Activated T-helper 2 cell treated with anti-CD3 and anti-CD28 coated beads, Interferon-gamma antibody, Interleukin-2, Interleukin-4, amounts not matched to agents 10 μg/mL and 5 μg/mL and 100 μg/mL, durations not matched to agents 14 hours and 24 hours and 36 hours (primary cell): ENCODE data around the gene HSD17B12. TPM values are rescaled to one million over a fixed set of nuclear protein-coding genes. Genes with fewer than 3 reads are reported as not detected.

Source experiments
- DNase-seq: peaks from one replicate; pipeline ENCODE4 v3.0.0; 2021; ENCODE audit warnings: low spot score
- H3K27ac Mint-ChIP-seq: one replicate; pipeline ENCODE4 v1.8.0; 2021; ENCODE audit warnings: mixed read lengths
- H3K27me3 Mint-ChIP-seq: one replicate; pipeline ENCODE4 v1.8.0; 2021; ENCODE audit warnings: low read depth, mixed read lengths
- H3K36me3 Mint-ChIP-seq: one replicate; pipeline ENCODE4 v1.8.0; 2021; ENCODE audit warnings: low read depth, mixed read lengths
- H3K4me1 Mint-ChIP-seq: one replicate; pipeline ENCODE4 v1.8.0; 2021; ENCODE audit warnings: low read depth, mixed read lengths
- H3K4me3 Mint-ChIP-seq: one replicate; pipeline ENCODE4 v1.8.0; 2021; ENCODE audit warnings: low read depth, mild to moderate bottlenecking, moderate library complexity, mixed read lengths
- H3K9me3 Mint-ChIP-seq: one replicate; pipeline ENCODE4 v1.8.0; 2021; ENCODE audit warnings: mixed read lengths
- intact Hi-C: fragments of 100-400 bp; cut with micrococcal nuclease; formaldehyde crosslinking; loops from one replicate; pipeline ENCODE4 v1.15.1; 2023
- total RNA-seq: library from RNA; stranded (reverse); gene quantifications from 2 replicates; pipeline ENCODE4 v1.2.3, GENCODE V29; 2022

Gene HSD17B12
- total RNA-seq, 1 donor from 2014 or later = 81.3 TPM

GRCh38 chr11:43866520-43866919, 186.0 kb downstream of the HSD17B12 start:
- peaks cover 27% of the 10 kb centered on the region for H3K4me1 Mint-ChIP-seq
- no peak overlapping the region for H3K4me3 Mint-ChIP-seq
- peaks cover 12% of the 10 kb centered on the region for H3K9me3 Mint-ChIP-seq
- intact Hi-C loops = loop anchor here (5.0 to 10.0 kb wide), 3 partner anchors 224 to 554 kb away; partner anchors contain the start of gene API5
- no peak overlapping the region for H3K27ac Mint-ChIP-seq
- no peak for DNase-seq
- no peaks in the 10 kb centered on the region for H3K36me3 Mint-ChIP-seq
- H3K27me3 Mint-ChIP-seq = peaks cover 35% of the 10 kb centered on the region

GRCh38 chr11:43866969-43867368, 186.4 kb downstream of the HSD17B12 start:
- no peak for DNase-seq
- Mint-ChIP-seq H3K4me3 (no peak overlapping the region), H3K9me3 (peaks cover 11% of the 10 kb centered on the region), H3K27ac (no peak overlapping the region), H3K36me3 (no peaks in the 10 kb centered on the region), H3K4me1 (peaks cover 27% of the 10 kb centered on the region), H3K27me3 (peaks cover 38% of the 10 kb centered on the region)
- intact Hi-C loops = loop anchor here (5.0 to 10.0 kb wide), 3 partner anchors 225 to 555 kb away; partner anchors contain the start of gene API5

GRCh38 chr11:43868852-43869567, 188.5 kb downstream of the HSD17B12 start:
- peak; percentile 55 for DNase-seq
- Mint-ChIP-seq H3K27me3 (peaks cover 52% of the 10 kb centered on the region), H3K36me3 (no peaks in the 10 kb centered on the region), H3K4me1 (peaks cover 27% of the 10 kb centered on the region), H3K9me3 (peaks cover 7% of the 10 kb centered on the region), H3K4me3 (no peak overlapping the region), H3K27ac (peak overlapping the region; percentile 38)
- intact Hi-C loops = loop anchor here (1.0 to 10.0 kb wide), 7 partner anchors 11 to 557 kb away; partner anchors contain the start of genes ALKBH3, API5 and HSD17B12

GRCh38 chr11:43871051-43871450, 190.5 kb downstream of the HSD17B12 start:
- peaks cover 7% of the 10 kb centered on the region for H3K9me3 Mint-ChIP-seq
- peaks cover 52% of the 10 kb centered on the region for H3K27me3 Mint-ChIP-seq
- intact Hi-C loops = no loop called here
- H3K4me1 Mint-ChIP-seq = peaks cover 27% of the 10 kb centered on the region
- no peak overlapping the region for H3K27ac Mint-ChIP-seq
- H3K4me3 Mint-ChIP-seq = no peak overlapping the region
- H3K36me3 Mint-ChIP-seq = no peaks in the 10 kb centered on the region
- no peak for DNase-seq

DNA sequence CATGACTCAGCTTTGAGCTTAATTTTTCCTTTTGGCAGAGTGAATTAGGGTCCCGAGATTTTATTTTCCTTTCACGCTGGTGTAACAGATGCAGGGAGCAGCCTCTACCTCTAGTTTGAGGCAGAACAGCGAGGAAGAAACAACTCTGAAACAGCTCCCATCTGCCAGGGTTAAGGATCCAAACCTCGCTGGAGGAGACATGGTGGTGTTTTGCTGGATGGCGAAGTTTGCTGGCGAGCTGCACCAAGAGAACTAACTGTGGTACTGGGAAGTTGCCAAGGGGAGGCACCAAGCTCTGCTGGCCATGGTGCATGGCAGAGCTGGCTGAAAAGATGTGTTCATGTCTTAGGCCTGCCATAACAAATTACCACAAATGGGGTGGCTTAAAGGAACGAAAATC, 192.5 kb downstream of the HSD17B12 start:
- H3K27me3 Mint-ChIP-seq = peaks cover 48% of the 10 kb centered on the region

GRCh38 chr11:43874078-43874477, 193.5 kb downstream of the HSD17B12 start:
- no peaks in the 10 kb centered on the region for H3K9me3 Mint-ChIP-seq
- intact Hi-C loops = no loop called here
- peaks cover 50% of the 10 kb centered on the region for H3K27me3 Mint-ChIP-seq

More for the DNA sequence above, 192.5 kb downstream of the HSD17B12 start:
- H3K36me3 Mint-ChIP-seq = no peaks in the 10 kb centered on the region
- DNase-seq = no peak
- H3K27ac Mint-ChIP-seq = no peak overlapping the region
- H3K4me3 Mint-ChIP-seq = no peak overlapping the region
- H3K9me3 Mint-ChIP-seq = no peaks in the 10 kb centered on the region
- intact Hi-C loops = no loop called here
- peaks cover 20% of the 10 kb centered on the region for H3K4me1 Mint-ChIP-seq

GRCh38 chr11:43874738-43875137, 194.2 kb downstream of the HSD17B12 start:
- H3K27me3 Mint-ChIP-seq = peaks cover 50% of the 10 kb centered on the region
- H3K4me1 Mint-ChIP-seq = peaks cover 4% of the 10 kb centered on the region
- intact Hi-C loops = no loop called here
- no peak overlapping the region for H3K27ac Mint-ChIP-seq
- DNase-seq = no peak
- no peaks in the 10 kb centered on the region for H3K9me3 Mint-ChIP-seq
- no peak overlapping the region for H3K4me3 Mint-ChIP-seq
- no peaks in the 10 kb centered on the region for H3K36me3 Mint-ChIP-seq

More at GRCh38 chr11:43874078-43874477, 193.5 kb downstream of the HSD17B12 start:
- Mint-ChIP-seq H3K36me3 (no peaks in the 10 kb centered on the region), H3K27ac (no peak overlapping the region), H3K4me1 (peaks cover 11% of the 10 kb centered on the region), H3K4me3 (no peak overlapping the region)
- DNase-seq = no peak

DNA sequence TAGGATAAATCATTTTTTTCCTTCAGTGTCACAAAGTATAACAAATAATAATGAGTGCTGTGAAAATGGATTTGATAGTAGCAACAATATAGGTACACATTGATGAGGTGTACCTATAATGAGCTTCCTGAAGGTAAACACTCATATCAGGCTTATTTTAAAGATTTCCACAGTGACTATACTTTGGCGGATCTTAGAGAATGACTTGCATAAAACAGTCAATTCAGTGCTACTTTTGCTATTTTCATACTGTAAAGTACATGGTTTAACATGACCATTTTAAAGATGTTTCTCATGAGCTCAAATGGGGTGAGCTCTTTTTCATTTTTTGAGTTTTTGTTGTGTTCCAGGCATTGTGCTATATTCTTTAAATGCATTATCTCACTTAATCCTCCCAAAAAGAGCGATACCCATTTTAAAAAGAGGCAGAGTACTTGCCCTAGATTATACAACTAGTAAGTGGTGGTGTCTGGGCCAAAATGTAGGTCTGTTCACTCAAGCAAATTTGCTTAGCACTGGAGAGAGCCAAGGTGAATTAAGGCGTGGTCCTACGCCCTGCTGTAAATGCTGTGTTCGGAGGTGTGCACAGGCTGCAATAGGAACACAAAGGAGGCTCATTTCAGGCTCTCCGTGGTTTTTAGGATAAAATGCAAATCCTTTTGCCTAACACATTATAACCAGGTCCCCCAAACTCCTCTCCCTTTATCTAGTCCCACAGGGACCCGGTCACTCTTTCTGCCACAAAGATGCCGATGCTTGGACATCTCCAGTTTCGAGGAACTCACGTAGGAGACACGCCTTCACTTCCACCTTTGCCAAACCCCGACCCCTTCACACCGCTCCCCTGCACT, 199.5 kb downstream of the HSD17B12 start:
- no peak for DNase-seq
- Mint-ChIP-seq H3K36me3 (peaks cover 37% of the 10 kb centered on the region), H3K27me3 (peaks cover 14% of the 10 kb centered on the region), H3K27ac (peak overlapping the region; percentile 77), H3K4me1 (peaks cover 16% of the 10 kb centered on the region), H3K4me3 (peak overlapping the region; percentile 90), H3K9me3 (peaks cover 11% of the 10 kb centered on the region)
- intact Hi-C loops = loop anchor here (1.0 to 5.0 kb wide), 2 partner anchors 11 to 238 kb away; no protein-coding TSS in a partner anchor

DNA sequence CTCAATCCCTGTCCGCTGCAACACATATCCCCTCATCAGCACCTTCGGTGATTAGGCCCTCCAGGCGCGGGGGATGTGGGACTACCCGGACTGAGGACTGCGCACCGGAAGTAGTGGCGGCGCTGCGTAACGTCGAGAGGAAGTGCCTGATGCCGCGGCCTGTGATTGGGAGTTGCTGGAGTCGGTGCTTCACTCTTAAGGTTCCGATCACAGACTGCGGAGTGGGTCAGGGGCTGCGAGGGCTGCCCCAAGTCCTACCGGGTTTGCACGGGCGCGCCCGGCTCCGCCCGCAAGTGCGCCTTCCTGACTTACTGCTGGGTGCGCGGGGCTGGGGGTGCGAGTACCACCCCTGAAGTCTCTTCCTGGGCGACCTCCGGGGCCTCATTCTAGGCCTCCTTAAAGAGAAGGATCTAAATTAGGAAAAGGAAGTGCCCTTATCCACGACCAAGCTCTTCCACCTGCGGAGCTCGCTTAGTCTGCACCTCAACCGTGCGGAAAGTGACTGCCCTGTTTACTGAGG, 200.2 kb downstream of the HSD17B12 start, which contains the start of gene ALKBH3:
TSS of gene ALKBH3 (plus strand) at position 192 of the 520 bp plus-strand sequence. CDS start 1,822 bp downstream, outside the sequence.
- peaks cover 16% of the 10 kb centered on the region for H3K4me1 Mint-ChIP-seq
- peaks cover 11% of the 10 kb centered on the region for H3K9me3 Mint-ChIP-seq
- peak within 1 kb of the TSS; percentile 77 for H3K27ac Mint-ChIP-seq
- H3K36me3 Mint-ChIP-seq = peaks cover 38% of the 10 kb centered on the region
- intact Hi-C loops = loop anchor here (1.0 to 5.0 kb wide), 2 partner anchors 11 to 238 kb away; no protein-coding TSS in a partner anchor
- peak within 1 kb of the TSS; percentile 90 for H3K4me3 Mint-ChIP-seq
- peak; percentile 85 for DNase-seq
- peaks cover 8% of the 10 kb centered on the region for H3K27me3 Mint-ChIP-seq

DNA sequence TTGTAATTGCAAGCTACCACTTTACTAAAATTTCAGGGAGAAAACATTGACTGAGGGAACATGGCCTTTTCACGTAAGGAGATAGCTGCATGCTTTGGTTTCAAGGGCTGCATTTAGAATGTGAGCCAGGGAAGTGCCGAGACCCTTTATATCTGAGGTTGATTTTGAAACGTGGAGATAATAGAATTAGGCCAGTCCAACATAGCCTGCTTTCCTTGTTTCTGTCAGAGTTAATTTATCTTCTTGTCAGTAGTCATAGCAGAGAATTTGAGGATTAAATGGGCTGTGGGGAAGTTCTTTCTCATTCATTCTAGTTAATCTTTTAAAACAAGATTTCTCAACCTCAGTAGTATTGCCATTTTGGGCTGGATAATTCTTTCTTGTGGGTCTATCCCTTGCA, 212.3 kb downstream of the HSD17B12 start:
- H3K27ac Mint-ChIP-seq = no peak overlapping the region
- H3K4me1 Mint-ChIP-seq = peaks cover 1% of the 10 kb centered on the region
- H3K4me3 Mint-ChIP-seq = no peak overlapping the region
- H3K27me3 Mint-ChIP-seq = no peaks in the 10 kb centered on the region
- intact Hi-C loops = no loop called here
- no peak for DNase-seq
- H3K36me3 Mint-ChIP-seq = peaks cover 46% of the 10 kb centered on the region
- H3K9me3 Mint-ChIP-seq = no peaks in the 10 kb centered on the region

DNA sequence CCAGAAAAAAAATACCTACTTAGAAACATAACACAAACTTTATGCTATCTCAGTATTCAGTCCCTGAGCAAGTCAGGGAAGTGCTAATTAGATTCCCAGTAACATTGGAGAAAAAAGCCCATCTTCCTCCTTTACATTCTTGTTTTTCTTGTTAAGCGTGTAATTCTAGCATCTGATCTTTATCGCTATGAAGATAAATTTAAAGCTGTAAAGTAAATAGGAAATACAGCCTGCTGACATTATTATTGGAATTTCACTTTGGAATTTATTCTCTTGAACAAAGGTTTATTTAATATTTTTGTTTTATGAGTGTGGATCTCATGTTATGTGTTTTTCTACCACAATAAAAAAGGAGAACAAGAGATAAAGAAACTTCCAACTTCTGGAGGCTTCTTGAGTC, 214.0 kb downstream of the HSD17B12 start:
- Mint-ChIP-seq H3K9me3 (no peaks in the 10 kb centered on the region), H3K27ac (no peak overlapping the region), H3K4me3 (no peak overlapping the region), H3K27me3 (no peaks in the 10 kb centered on the region), H3K4me1 (peaks cover 1% of the 10 kb centered on the region), H3K36me3 (peaks cover 60% of the 10 kb centered on the region)
- intact Hi-C loops = no loop called here
- DNase-seq = no peak

DNA sequence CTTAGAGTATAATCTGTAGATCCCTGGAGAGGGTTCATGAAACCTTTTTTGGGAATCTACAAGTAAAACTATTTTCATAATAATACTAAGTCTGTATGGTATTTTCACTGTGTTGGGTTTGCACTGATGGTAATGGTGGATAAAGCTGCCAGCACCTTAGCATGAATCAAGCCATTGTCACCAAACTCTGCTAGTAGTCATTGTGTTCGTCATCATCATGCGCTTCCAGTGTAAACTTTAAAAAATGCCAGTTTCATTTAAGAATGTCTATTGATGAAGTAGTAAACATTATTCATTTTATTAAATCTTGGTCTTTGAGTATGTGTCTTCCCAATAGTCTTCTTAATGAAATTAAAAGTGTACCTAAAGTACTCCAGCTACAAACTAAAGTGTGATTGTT, 215.1 kb downstream of the HSD17B12 start:
- Mint-ChIP-seq H3K27me3 (no peaks in the 10 kb centered on the region), H3K9me3 (no peaks in the 10 kb centered on the region), H3K27ac (no peak overlapping the region), H3K4me3 (no peak overlapping the region), H3K36me3 (peaks cover 53% of the 10 kb centered on the region), H3K4me1 (no peaks in the 10 kb centered on the region)
- no peak for DNase-seq
- intact Hi-C loops = no loop called here
